Natural killer cell (primary cell): ENCODE measurements around the gene SMARCE1. TPM values are rescaled to one million over a fixed set of nuclear protein-coding genes. Genes with fewer than 3 reads are reported as not detected.

ENCODE experiments used
- ATAC-seq, 3 donors: fragments of 150-1000 bp in 2 of 3; fragments of 200-7000 bp in 1 of 3; cut with Tn5 transposase; 1 replicate in 1 of 3; 2 replicates in 2 of 3; pipeline ENCODE4 v1.10.0; 2021; ENCODE audit warnings: mild to moderate bottlenecking in 2 of 3, moderate library complexity in 2 of 3
- DNase-seq, 2 donors: peaks; one replicate each; pipeline versions ENCODE4 v3.0.0 to v3.0.0-alpha.2; 2013 to 2021; ENCODE audit warnings: mixed read lengths in 1 of 2
- H3K27ac ChIP-seq: one replicate; pipeline ENCODE4 v1.5.1; 2013; ENCODE audit warnings: mild to moderate bottlenecking, low read length
- H3K27me3 ChIP-seq: one replicate; pipeline ENCODE4 v1.6.1; 2013; ENCODE audit warnings: low read length; ENCODE audit not compliant: control insufficient read depth, insufficient read depth
- H3K36me3 ChIP-seq: one replicate; pipeline ENCODE4 v1.6.1; 2013; ENCODE audit warnings: low read length; ENCODE audit not compliant: control insufficient read depth, insufficient read depth
- H3K4me1 ChIP-seq: one replicate; pipeline ENCODE4 v1.6.1; 2013; ENCODE audit warnings: low read length; ENCODE audit not compliant: control insufficient read depth, insufficient read depth
- H3K4me3 ChIP-seq: one replicate; pipeline ENCODE4 v1.5.1; 2013; ENCODE audit warnings: low read length
- H3K9me3 ChIP-seq: one replicate; pipeline ENCODE4 v1.6.1; 2013; ENCODE audit warnings: low read length; ENCODE audit not compliant: control insufficient read depth, insufficient read depth
- H3K27ac Mint-ChIP-seq, 2 donors: one replicate each; pipeline ENCODE4 v1.8.0; 2022; ENCODE audit warnings: mild to moderate bottlenecking in 2 of 2, mixed read lengths in 2 of 2, moderate library complexity in 1 of 2
- H3K27me3 Mint-ChIP-seq, 2 donors: one replicate each; pipeline ENCODE4 v1.8.0; 2022; ENCODE audit warnings: low read depth in 2 of 2, mixed read lengths in 2 of 2
- H3K36me3 Mint-ChIP-seq: one replicate; pipeline ENCODE4 v1.8.0; 2022; ENCODE audit warnings: mixed read lengths
- H3K4me1 Mint-ChIP-seq, 2 donors: one replicate each; pipeline ENCODE4 v1.8.0; 2022; ENCODE audit warnings: mixed read lengths in 2 of 2
- H3K4me3 Mint-ChIP-seq: one replicate; pipeline ENCODE4 v1.8.0; 2022; ENCODE audit warnings: mild to moderate bottlenecking, moderate library complexity, mixed read lengths
- H3K9me3 Mint-ChIP-seq, 2 donors: one replicate each; pipeline ENCODE4 v1.8.0; 2022; ENCODE audit warnings: mixed read lengths in 2 of 2
- CTCF ChIP-seq: fragments of 200-600 bp; IDR thresholded peaks from one replicate; pipeline ENCODE4 v1.8.0; 2022; ENCODE audit warnings: antibody characterized with exemption
- WGBS: methylation state at CpG from one replicate; pipeline ENCODE4 v1.1.7; 2013; ENCODE audit warnings: missing lambda C conversion rate; ENCODE audit not compliant: insufficient coverage; 5-methylcytosine and 5-hydroxymethylcytosine counted together
- intact Hi-C: fragments of 100-400 bp; cut with micrococcal nuclease; formaldehyde crosslinking; loops from one replicate; pipeline ENCODE4 v1.14.2; 2022
- total RNA-seq, 4 donors: library from RNA; stranded (reverse); fragments of 120-200 nt in 1 of 4; gene quantifications; one replicate each; pipeline versions ENCODE4 v1.2.3 to v1.2.4, GENCODE V29; 2013 to 2022

SMARCE1 gene
- total RNA-seq, 3 donors from 2014 or later (not counting 1 experiment from before 2014, with no cell fraction given) = 87.8 to 102 (median 101) TPM

- peak in 1 of 2 donors; percentile 85 for DNase-seq
- Mint-ChIP-seq H3K36me3 (no peaks in the 10 kb centered on the region), H3K9me3 (no peaks in the 10 kb centered on the region), H3K27ac (no peak overlapping the region), H3K4me3 (no peak overlapping the region), H3K4me1 (peaks cover 18 to 21% of the 10 kb centered on the region in 2 donors), H3K27me3 (peaks cover 0 to 5% of the 10 kb centered on the region in 2 donors)
- TF ChIP-seq CTCF = no peak
- Histone ChIP-seq H3K36me3 (no peaks in the 10 kb centered on the region), H3K4me3 (no peak overlapping the region), H3K27me3 (no peaks in the 10 kb centered on the region), H3K4me1 (peaks cover 69% of the 10 kb centered on the region), H3K27ac (peak overlapping the region; percentile 35), H3K9me3 (no peaks in the 10 kb centered on the region)
- WGBS = 80% methylated on average over 22 of the region's 22 CpGs
- no peak for ATAC-seq
- intact Hi-C loops = no loop called here
These were observed 44.9 kb downstream of the SMARCE1 start for GRCh38 chr17:40602445-40603443.

GRCh38 chr17:40600486-40601046 is 47.1 kb downstream of the SMARCE1 start:
- DNase-seq (peak in 1 of 2 donors; percentile 14), ATAC-seq (no peak)
- H3K36me3 Mint-ChIP-seq = no peaks in the 10 kb centered on the region
- 96% methylated on average over 5 of the region's 8 CpGs for WGBS
- Histone ChIP-seq H3K27ac (no peak overlapping the region), H3K4me1 (peaks cover 53% of the 10 kb centered on the region), H3K27me3 (no peaks in the 10 kb centered on the region), H3K9me3 (no peaks in the 10 kb centered on the region), H3K36me3 (no peaks in the 10 kb centered on the region), H3K4me3 (no peak overlapping the region)
- TF ChIP-seq CTCF = no peak
- intact Hi-C loops = no loop called here
- peaks cover 0 to 5% of the 10 kb centered on the region in 2 donors for H3K27me3 Mint-ChIP-seq
- no peak overlapping the region for H3K27ac Mint-ChIP-seq
- H3K4me1 Mint-ChIP-seq = peaks cover 7% of the 10 kb centered on the region in 2 donors
- H3K9me3 Mint-ChIP-seq = no peaks in the 10 kb centered on the region
- no peak overlapping the region for H3K4me3 Mint-ChIP-seq

GRCh38 chr17:40599468-40599763 is 48.2 kb downstream of the SMARCE1 start:
- Histone ChIP-seq H3K36me3 (no peaks in the 10 kb centered on the region), H3K4me1 (peaks cover 42% of the 10 kb centered on the region), H3K9me3 (no peaks in the 10 kb centered on the region), H3K27ac (peak overlapping the region; percentile 74), H3K4me3 (no peak overlapping the region), H3K27me3 (no peaks in the 10 kb centered on the region)
- no peaks in the 10 kb centered on the region for H3K36me3 Mint-ChIP-seq
- intact Hi-C loops = no loop called here
- peaks cover 0 to 5% of the 10 kb centered on the region in 2 donors for H3K27me3 Mint-ChIP-seq
- H3K4me3 Mint-ChIP-seq = no peak overlapping the region
- H3K27ac Mint-ChIP-seq = no peak overlapping the region
- 56% methylated on average over 5 of the region's 7 CpGs for WGBS
- no peak for DNase-seq
- no peak for ATAC-seq
- H3K9me3 Mint-ChIP-seq = no peaks in the 10 kb centered on the region
- H3K4me1 Mint-ChIP-seq = no peaks in the 10 kb centered on the region
- TF ChIP-seq CTCF = no peak
